CD4-positive, alpha-beta memory T cell (primary cell): ENCODE data around the gene OVAAL. TPM values are rescaled to one million over a fixed set of nuclear protein-coding genes. Genes with fewer than 3 reads are reported as not detected.
"Not testable (repeated sequence)": the region's sequence is repeated elsewhere in the genome, so short reads cannot be mapped to it uniquely, and the experiment has no call there.

Source experiments
- CTCF ChIA-PET: fragments of 350-600 bp; sonication (Branson Sonifier 250); formaldehyde crosslinking; loops from one replicate; lab custom pipeline; 2021; ENCODE audit warnings: inconsistent platforms; ENCODE audit not compliant: partially characterized antibody; lab: Charles Lee
- POLR2A ChIA-PET: fragments of 350-600 bp; sonication (Branson Sonifier 250); formaldehyde crosslinking; loops from one replicate; lab custom pipeline; 2021; ENCODE audit not compliant: partially characterized antibody; lab: Charles Lee
- DNase-seq, 5 donors: peaks; one replicate each; pipeline versions ENCODE4 v3.0.0 to v3.0.0-alpha.2; 2020 to 2022; ENCODE audit warnings: mixed read lengths in 1 of 5
- H3K27ac ChIP-seq: one replicate; pipeline ENCODE4 v1.7.0; 2013; ENCODE audit warnings: low read depth, low read length
- H3K27me3 ChIP-seq: 2 replicates; pipeline ENCODE4 v1.7.0; 2013; ENCODE audit warnings: mild to moderate bottlenecking, low read length, moderate library complexity; ENCODE audit not compliant: insufficient read depth
- H3K36me3 ChIP-seq: 2 replicates; pipeline ENCODE4 v1.7.0; 2013; ENCODE audit warnings: mild to moderate bottlenecking, low read length, moderate library complexity; ENCODE audit not compliant: insufficient read depth
- H3K4me1 ChIP-seq: 2 replicates; pipeline ENCODE4 v1.7.0; 2013; ENCODE audit warnings: mild to moderate bottlenecking, low read length, moderate library complexity; ENCODE audit not compliant: insufficient read depth
- H3K4me3 ChIP-seq, 2 donors: one replicate each; pipeline ENCODE4 v1.7.0; 2013; ENCODE audit warnings: low read length in 2 of 2, mild to moderate bottlenecking in 1 of 2
- H3K9me3 ChIP-seq, 2 donors: one replicate each; pipeline ENCODE4 v1.7.0; 2013; ENCODE audit warnings: low read length in 2 of 2, control low read depth in 1 of 2; ENCODE audit not compliant: control insufficient read depth in 1 of 2
- H3K27ac Mint-ChIP-seq, 7 donors: one replicate each; pipeline ENCODE4 v1.8.0; 2020 to 2021; ENCODE audit warnings: mixed read lengths in 7 of 7, mild to moderate bottlenecking in 6 of 7, inconsistent platforms in 3 of 7, moderate library complexity in 3 of 7
- H3K27me3 Mint-ChIP-seq, 2 donors: one replicate each; pipeline ENCODE4 v1.8.0; 2020 to 2021; ENCODE audit warnings: mixed read lengths in 2 of 2
- H3K36me3 Mint-ChIP-seq, 2 donors: one replicate each; pipeline ENCODE4 v1.8.0; 2020 to 2021; ENCODE audit warnings: mixed read lengths in 2 of 2, inconsistent platforms in 1 of 2, mild to moderate bottlenecking in 1 of 2
- H3K4me1 Mint-ChIP-seq, 4 donors: one replicate each; pipeline ENCODE4 v1.8.0; 2020 to 2021; ENCODE audit warnings: mixed read lengths in 4 of 4, mild to moderate bottlenecking in 1 of 4
- H3K4me3 Mint-ChIP-seq, 8 donors: one replicate each; pipeline ENCODE4 v1.8.0; 2020 to 2021; ENCODE audit warnings: mixed read lengths in 8 of 8, mild to moderate bottlenecking in 7 of 8, moderate library complexity in 6 of 8, inconsistent platforms in 3 of 8
- H3K9me3 Mint-ChIP-seq, 8 donors: one replicate each; pipeline ENCODE4 v1.8.0; 2020 to 2021; ENCODE audit warnings: mixed read lengths in 8 of 8, mild to moderate bottlenecking in 5 of 8, inconsistent platforms in 3 of 8, moderate library complexity in 1 of 8
- intact Hi-C: fragments of 100-400 bp; cut with micrococcal nuclease; formaldehyde crosslinking; loops from one replicate; pipeline ENCODE4 v1.15.1; 2023
- polyA plus RNA-seq, 2 donors: library from polyadenylated mRNA; unstranded; fragments of 300-500 nt; fragmentation: Illumina TruSeq; gene quantifications; one replicate each; pipeline ENCODE4 v1.2.3, GENCODE V29; 2021
- total RNA-seq, 2 experiments: library from RNA; stranded (reverse); gene quantifications; one replicate each; pipeline ENCODE4 v1.2.3, GENCODE V29; 2021

The OVAAL gene
- total and polyA plus RNA-seq, 4 experiments from 2014 or later, result not detected

GRCh38 chr1:180548686-180549317 lies 10.0 kb upstream of the OVAAL start:
- H3K9me3 Mint-ChIP-seq, result no peaks in the 10 kb centered on the region
- H3K27me3 Mint-ChIP-seq, result peaks cover 0 to 2% of the 10 kb centered on the region in 2 donors
- intact Hi-C loops, result no loop called here
- no peaks in the 10 kb centered on the region for H3K4me1 ChIP-seq
- H3K9me3 ChIP-seq, result no peaks in the 10 kb centered on the region
- no peak for DNase-seq
- no peaks in the 10 kb centered on the region for H3K27me3 ChIP-seq
- H3K4me3 ChIP-seq, result no peak overlapping the region
- H3K4me1 Mint-ChIP-seq, result no peaks in the 10 kb centered on the region
- no peak overlapping the region for H3K27ac Mint-ChIP-seq
- ChIA-PET POLR2A (no interaction called here), CTCF (no interaction called here)
- no peak overlapping the region for H3K27ac ChIP-seq
- H3K4me3 Mint-ChIP-seq, result peak overlapping the region in 1 of 8 donors; percentile 37
- H3K36me3 Mint-ChIP-seq, result no peaks in the 10 kb centered on the region
- H3K36me3 ChIP-seq, result no peaks in the 10 kb centered on the region

DNA sequence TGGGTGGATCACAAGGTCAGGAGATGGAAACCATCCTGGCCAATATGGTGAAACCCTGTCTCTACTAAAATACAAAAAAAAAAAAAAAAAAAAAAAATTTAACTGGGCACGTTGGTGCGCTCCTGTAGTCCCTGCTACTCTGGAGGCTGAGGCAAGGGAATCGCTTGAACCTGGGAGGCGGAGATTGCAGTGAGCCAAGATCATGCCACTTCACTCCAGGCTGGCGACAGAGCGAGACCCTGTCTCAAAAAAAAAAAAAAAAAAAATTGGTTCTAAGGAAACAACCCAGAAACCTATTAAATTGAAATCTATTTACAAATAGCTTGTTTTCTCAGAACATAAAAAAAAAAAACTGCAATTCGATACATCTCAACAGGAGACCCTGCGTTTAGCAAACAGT lies 9.0 kb upstream of the OVAAL start:
- H3K9me3 ChIP-seq, H3K36me3 ChIP-seq, H3K4me1 ChIP-seq, H3K27ac Mint-ChIP-seq, intact Hi-C loops, H3K36me3 Mint-ChIP-seq, H3K27me3 ChIP-seq, H3K9me3 Mint-ChIP-seq, H3K4me1 Mint-ChIP-seq, H3K27me3 Mint-ChIP-seq, DNase-seq, H3K27ac ChIP-seq, H3K4me3 ChIP-seq, H3K4me3 Mint-ChIP-seq: not testable (repeated sequence)
- ChIA-PET CTCF (interaction anchor here (0.6 to 1.3 kb wide), 4 partner anchors 11 to 440 kb away, joined by 3 to 5 read pairs (median 3); no protein-coding TSS in a partner anchor), POLR2A (interaction anchor here (0.6 kb wide), 1 partner anchor 148 kb away, joined by 3 read pairs; no protein-coding TSS in a partner anchor)

GRCh38 chr1:180550241-180550640 lies 8.5 kb upstream of the OVAAL start:
- no peaks in the 10 kb centered on the region for H3K36me3 ChIP-seq
- no peaks in the 10 kb centered on the region for H3K4me1 ChIP-seq
- Mint-ChIP-seq H3K4me1 (no peaks in the 10 kb centered on the region), H3K36me3 (no peaks in the 10 kb centered on the region), H3K9me3 (no peaks in the 10 kb centered on the region), H3K27ac (no peak overlapping the region), H3K4me3 (no peak overlapping the region), H3K27me3 (peaks cover 0 to 2% of the 10 kb centered on the region in 2 donors)
- intact Hi-C loops, result no loop called here
- no peaks in the 10 kb centered on the region for H3K27me3 ChIP-seq
- H3K4me3 ChIP-seq, result no peak overlapping the region
- ChIA-PET POLR2A (interaction anchor here (0.6 kb wide), 1 partner anchor 148 kb away, joined by 3 read pairs; no protein-coding TSS in a partner anchor), CTCF (interaction anchor here (0.7 to 1.3 kb wide), 3 partner anchors 11 to 18 kb away, joined by 3 to 5 read pairs (median 3); no protein-coding TSS in a partner anchor)
- DNase-seq, result no peak
- no peaks in the 10 kb centered on the region for H3K9me3 ChIP-seq
- H3K27ac ChIP-seq, result no peak overlapping the region

- H3K4me3 Mint-ChIP-seq, result no peak overlapping the region
- no peaks in the 10 kb centered on the region for H3K9me3 Mint-ChIP-seq
- H3K27ac Mint-ChIP-seq, result no peak overlapping the region
- H3K36me3 Mint-ChIP-seq, result no peaks in the 10 kb centered on the region
- ChIA-PET CTCF (no interaction called here), POLR2A (no interaction called here)
- H3K36me3 ChIP-seq, result no peaks in the 10 kb centered on the region
- H3K27ac ChIP-seq, result no peak overlapping the region
- no peak overlapping the region for H3K4me3 ChIP-seq
- no peaks in the 10 kb centered on the region for H3K27me3 ChIP-seq
- H3K4me1 Mint-ChIP-seq, result no peaks in the 10 kb centered on the region
- no peaks in the 10 kb centered on the region for H3K9me3 ChIP-seq
- DNase-seq, result no peak
- intact Hi-C loops, result no loop called here
- no peaks in the 10 kb centered on the region for H3K4me1 ChIP-seq
- peaks cover 3 to 7% of the 10 kb centered on the region in 2 donors for H3K27me3 Mint-ChIP-seq
Observed at GRCh38 chr1:180551997-180552396, 6.8 kb upstream of the OVAAL start.

DNA sequence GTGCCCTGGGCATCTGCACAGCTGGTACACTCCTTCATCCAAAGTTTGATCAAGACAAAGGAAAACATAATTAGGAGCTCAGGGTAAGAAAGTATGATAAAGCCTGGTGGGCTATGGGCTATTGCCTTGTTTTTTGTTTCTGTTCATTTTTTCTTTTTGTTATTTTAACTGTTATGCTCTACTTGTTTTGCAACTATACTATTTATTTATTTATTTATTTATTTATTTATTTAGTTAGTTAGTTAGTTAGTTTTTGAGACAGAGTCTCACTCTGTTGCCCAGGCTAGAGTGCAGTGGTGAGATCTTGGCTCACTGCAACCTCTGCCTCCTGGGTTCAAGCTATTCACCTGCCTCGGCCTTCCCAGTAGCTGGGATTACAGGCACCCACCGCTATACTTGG lies 5.7 kb upstream of the OVAAL start:
- CTCF ChIA-PET, intact Hi-C loops, H3K36me3 ChIP-seq, H3K4me1 ChIP-seq, H3K27me3 Mint-ChIP-seq, POLR2A ChIA-PET, H3K9me3 Mint-ChIP-seq, DNase-seq, H3K27ac Mint-ChIP-seq, H3K36me3 Mint-ChIP-seq, H3K4me3 ChIP-seq, H3K4me3 Mint-ChIP-seq, H3K4me1 Mint-ChIP-seq, H3K27me3 ChIP-seq, H3K9me3 ChIP-seq, H3K27ac ChIP-seq: not testable (repeated sequence)

- Histone ChIP-seq H3K27ac (no peak overlapping the region), H3K4me1 (no peaks in the 10 kb centered on the region), H3K36me3 (no peaks in the 10 kb centered on the region), H3K9me3 (no peaks in the 10 kb centered on the region), H3K4me3 (no peak overlapping the region), H3K27me3 (no peaks in the 10 kb centered on the region)
- DNase-seq, result no peak
- ChIA-PET POLR2A (no interaction called here), CTCF (no interaction called here)
- H3K9me3 Mint-ChIP-seq, result no peaks in the 10 kb centered on the region
- no peaks in the 10 kb centered on the region for H3K36me3 Mint-ChIP-seq
- H3K4me1 Mint-ChIP-seq, result no peaks in the 10 kb centered on the region
- intact Hi-C loops, result no loop called here
- H3K4me3 Mint-ChIP-seq, result no peak overlapping the region
- no peak overlapping the region for H3K27ac Mint-ChIP-seq
- H3K27me3 Mint-ChIP-seq, result peaks cover 9 to 16% of the 10 kb centered on the region in 2 donors
Observed at GRCh38 chr1:180555411-180555810, 3.4 kb upstream of the OVAAL start.

DNA sequence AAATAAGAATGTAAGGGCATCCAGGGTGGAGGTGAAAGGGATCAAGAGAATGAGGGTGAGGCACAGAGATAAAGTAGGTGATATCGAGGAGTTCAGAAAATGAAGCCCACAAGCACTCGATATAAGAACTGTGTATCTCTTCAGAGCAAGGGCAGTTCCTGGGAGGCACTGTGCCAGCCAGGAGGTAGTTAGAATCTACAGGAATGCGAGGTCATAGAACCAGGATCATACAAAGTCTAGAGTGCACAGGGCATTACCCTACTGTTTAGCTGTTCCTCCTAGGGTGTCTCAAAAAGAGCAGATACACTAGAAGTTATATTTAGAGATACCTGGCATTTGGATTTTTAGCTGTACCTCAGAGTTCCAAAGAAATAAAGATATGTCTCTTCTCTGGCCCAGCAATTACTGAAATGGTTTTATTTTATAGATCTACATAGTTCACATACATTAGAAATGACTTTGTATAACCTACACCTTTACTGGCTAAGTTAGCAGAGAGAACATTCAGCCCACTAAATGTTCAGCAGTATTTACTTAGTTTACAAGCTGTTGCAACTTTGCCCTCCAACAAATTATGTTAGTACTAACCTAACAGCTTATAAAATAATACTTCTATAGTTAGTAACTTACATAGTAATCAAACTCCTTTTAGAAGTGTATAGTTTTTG lies 1.6 kb downstream of the OVAAL start:
- no peak overlapping the region for H3K27ac Mint-ChIP-seq
- H3K36me3 Mint-ChIP-seq, result no peaks in the 10 kb centered on the region
- peaks cover 12 to 16% of the 10 kb centered on the region in 2 donors for H3K27me3 Mint-ChIP-seq
- H3K9me3 Mint-ChIP-seq, result no peaks in the 10 kb centered on the region
- POLR2A ChIA-PET, result no interaction called here
- H3K4me1 Mint-ChIP-seq, result no peaks in the 10 kb centered on the region
- Histone ChIP-seq H3K4me3 (no peak overlapping the region), H3K4me1 (no peaks in the 10 kb centered on the region), H3K36me3 (no peaks in the 10 kb centered on the region), H3K27ac (no peak overlapping the region), H3K9me3 (no peaks in the 10 kb centered on the region), H3K27me3 (no peaks in the 10 kb centered on the region)
- no peak overlapping the region for H3K4me3 Mint-ChIP-seq
- CTCF ChIA-PET, result no interaction called here
- no peak for DNase-seq
- intact Hi-C loops, result no loop called here
